IMR-90 (cell line): Measurements from ENCODE around the gene DCAF6. TPM values are rescaled to one million over a fixed set of nuclear protein-coding genes. Genes with fewer than 3 reads are reported as not detected.

Experiments
- ATAC-seq: fragments of 200-7000 bp; cut with Tn5 transposase; 2 replicates; pipeline ENCODE4 v1.9.1; 2020; ENCODE audit warnings: low read depth, mild to moderate bottlenecking, moderate library complexity
- BruUV-seq: library from RNA; stranded (reverse); fragments of 400-500 nt; replicated peaks from 2 replicates; lab custom pipeline; 2021; lab: Mats Ljungman, UMichigan
- CTCF ChIA-PET: fragments of 300-600 bp; formaldehyde crosslinking; extraction: SDS; loops from one replicate; lab custom pipeline; 2021; ENCODE audit warnings: antibody characterized with exemption; lab: Yijun Ruan, JAX
- POLR2A ChIA-PET: fragments of 300-600 bp; sonication (Branson Sonifier 250); formaldehyde crosslinking; loops from one replicate; lab custom pipeline; 2022; ENCODE audit warnings: antibody characterized with exemption; ENCODE audit not compliant: unreplicated experiment; lab: Charles Lee
- DNase-seq: peaks from one replicate; pipeline ENCODE4 v3.0.0; 2013
- H2AFZ ChIP-seq: replicated peaks from 2 replicates; pipeline ENCODE3; 2013; ENCODE audit warnings: low read length, mild to moderate bottlenecking; ENCODE audit not compliant: poor library complexity
- H2AK5ac ChIP-seq: 2 replicates; pipeline ENCODE4 v1.6.1; 2013; ENCODE audit warnings: low read depth, low read length, inconsistent platforms
- H2AK9ac ChIP-seq: replicated peaks from 2 replicates; pipeline ENCODE3; 2013; ENCODE audit warnings: mild to moderate bottlenecking, low read depth, low read length, moderate library complexity; ENCODE audit not compliant: poor library complexity
- H2BK120ac ChIP-seq: 2 replicates; pipeline ENCODE4 v1.6.1; 2013; ENCODE audit warnings: low read depth, low read length, inconsistent platforms
- H2BK15ac ChIP-seq: 3 replicates; pipeline ENCODE4 v1.6.1; 2013; ENCODE audit warnings: low read depth, low read length, inconsistent platforms
- H2BK20ac ChIP-seq: 2 replicates; pipeline ENCODE4 v1.6.1; 2013; ENCODE audit warnings: low read depth, mild to moderate bottlenecking, inconsistent platforms, low read length, moderate library complexity
- H2BK5ac ChIP-seq: 2 replicates; pipeline ENCODE4 v1.6.1; 2013; ENCODE audit warnings: mild to moderate bottlenecking, low read depth, low read length, inconsistent platforms; ENCODE audit not compliant: poor library complexity, severe bottlenecking
- H3K14ac ChIP-seq: replicated peaks from 2 replicates; pipeline ENCODE4 v1.6.1; 2013; ENCODE audit warnings: low read depth, low read length, inconsistent platforms
- H3K18ac ChIP-seq: 2 replicates; pipeline ENCODE4 v1.6.1; 2013; ENCODE audit warnings: low read depth, low read length, control low read depth
- H3K23ac ChIP-seq: 2 replicates; pipeline ENCODE4 v1.6.1; 2013; ENCODE audit warnings: low read depth, low read length, inconsistent platforms
- H3K27ac ChIP-seq: 2 replicates; pipeline ENCODE4 v1.5.1; 2013; ENCODE audit warnings: mild to moderate bottlenecking, control low read depth, low read length; ENCODE audit not compliant: insufficient read depth
- H3K27me3 ChIP-seq: 2 replicates; pipeline ENCODE4 v1.6.1; 2013; ENCODE audit warnings: low read length; ENCODE audit not compliant: control insufficient read depth, insufficient read depth
- H3K36me3 ChIP-seq: 2 replicates; pipeline ENCODE4 v1.6.1; 2013; ENCODE audit warnings: low read length, mixed read lengths; ENCODE audit not compliant: control insufficient read depth, insufficient read depth
- H3K4ac ChIP-seq: 2 replicates; pipeline ENCODE4 v1.6.1; 2013; ENCODE audit warnings: low read depth, low read length, inconsistent platforms
- H3K4me1 ChIP-seq: 2 replicates; pipeline ENCODE4 v1.6.1; 2013; ENCODE audit warnings: low read length, mixed read lengths; ENCODE audit not compliant: control insufficient read depth, insufficient read depth
- H3K4me2 ChIP-seq: 2 replicates; pipeline ENCODE4 v1.6.1; 2013; ENCODE audit warnings: low read depth, mild to moderate bottlenecking, control low read depth, low read length, moderate library complexity
- H3K4me3 ChIP-seq: 2 replicates; pipeline ENCODE4 v1.5.1; 2013; ENCODE audit warnings: low read depth, mild to moderate bottlenecking, control low read depth, low read length, moderate library complexity; ENCODE audit not compliant: insufficient read depth
- H3K56ac ChIP-seq: 2 replicates; pipeline ENCODE4 v1.6.1; 2013; ENCODE audit warnings: low read length, inconsistent platforms; ENCODE audit not compliant: insufficient read depth; ENCODE audit errors: extremely low read depth
- H3K79me1 ChIP-seq, 2 experiments: 2 replicates each; pipeline ENCODE4 v1.6.1; 2013; ENCODE audit warnings: low read length in 2 of 2, inconsistent platforms in 1 of 2, low read depth in 1 of 2
- H3K9ac ChIP-seq: 2 replicates; pipeline ENCODE4 v1.6.1; 2013; ENCODE audit warnings: low read depth, low read length, control low read depth
- H3K9me1 ChIP-seq: 2 replicates; pipeline ENCODE4 v1.6.1; 2013; ENCODE audit warnings: low read length, inconsistent platforms; ENCODE audit not compliant: insufficient read depth
- H3K9me3 ChIP-seq: 2 replicates; pipeline ENCODE4 v1.6.1; 2013; ENCODE audit warnings: low read length; ENCODE audit not compliant: control insufficient read depth, insufficient read depth
- H4K20me1 ChIP-seq: 2 replicates; pipeline ENCODE4 v1.6.1; 2013; ENCODE audit warnings: low read length, inconsistent platforms; ENCODE audit not compliant: insufficient read depth
- H4K5ac ChIP-seq: 2 replicates; pipeline ENCODE4 v1.6.1; 2013; ENCODE audit warnings: mild to moderate bottlenecking, low read depth, low read length, control low read depth
- H4K8ac ChIP-seq, 2 experiments: 2 replicates each; pipeline ENCODE4 v1.6.1; 2013; ENCODE audit warnings: low read depth in 2 of 2, low read length in 2 of 2, control low read depth in 1 of 2, inconsistent platforms in 1 of 2
- H4K91ac ChIP-seq: 2 replicates; pipeline ENCODE4 v1.6.1; 2013; ENCODE audit warnings: low read depth, low read length, inconsistent platforms; ENCODE audit not compliant: insufficient read depth
- CHD1 ChIP-seq: IDR thresholded peaks from 2 replicates; pipeline ENCODE4 v1.6.1; 2012; ENCODE audit warnings: low read depth, low read length, improper control_type of control experiment
- CTCF ChIP-seq: conservative IDR thresholded peaks from 2 replicates; pipeline ENCODE4 v1.5.1; 2012; ENCODE audit warnings: mild to moderate bottlenecking, low read depth, low read length, improper control_type of control experiment
- MAFK ChIP-seq: IDR thresholded peaks from 2 replicates; pipeline ENCODE4 v1.6.1; 2012; ENCODE audit warnings: low read depth, low read length, improper control_type of control experiment
- NFE2L2 ChIP-seq: fragments of 150-350 bp; IDR thresholded peaks from 2 replicates; pipeline ENCODE4 v1.6.1; 2016; ENCODE audit warnings: low read depth, mild to moderate bottlenecking, low read length
- RCOR1 ChIP-seq: IDR thresholded peaks from 2 replicates; pipeline ENCODE4 v1.6.1; 2012; ENCODE audit warnings: mild to moderate bottlenecking, low read length, improper control_type of control experiment; ENCODE audit not compliant: insufficient replicate concordance
- WGBS, 2 experiments: methylation state at CpG; one replicate each; pipeline versions ENCODE4 v1.1.5 to v1.1.7; 2013; ENCODE audit warnings: missing lambda C conversion rate in 2 of 2; ENCODE audit not compliant: insufficient read length in 1 of 2; ENCODE audit errors: extremely low coverage in 2 of 2; 5-methylcytosine and 5-hydroxymethylcytosine counted together
- dilution Hi-C: fragments of 300-500 bp; cut with HindIII; formaldehyde crosslinking; loops from one replicate; pipeline ENCODE4 v1.14.3; 2018; ENCODE audit warnings: low sequenced_read_pairs; ENCODE audit not compliant: unreplicated experiment
- in situ Hi-C: fragments of 300-500 bp; cut with MboI; formaldehyde crosslinking; loops from 3 replicates; pipeline ENCODE4 v1.14.3; 2019; ENCODE audit warnings: low sequenced_read_pairs, inconsistent platforms, mixed read lengths
- intact Hi-C: fragments of 100-400 bp; cut with micrococcal nuclease; formaldehyde crosslinking; loops from 2 replicates; pipeline ENCODE4 v1.10.0; 2022
- polyA plus RNA-seq, 3 experiments: library from polyadenylated mRNA; depleted of rRNA; stranded (reverse); fragments of >200 nt; gene quantifications; 2 replicates each; pipeline ENCODE4 v1.2.3, GENCODE V29; 2012; ENCODE audit warnings: low replicate concordance in 1 of 3
- total RNA-seq: library from RNA; depleted of rRNA; stranded (reverse); fragments of >200 nt; gene quantifications from 2 replicates; pipeline ENCODE4 v1.2.3, GENCODE V29; 2012

The DCAF6 gene
- total and polyA plus RNA-seq, 2 of the 4 experiments (the other 2 are of a cell fraction) = 60.4 to 88.7 TPM

GRCh38 chr1:167999877-168000276 is 63.4 kb downstream of the DCAF6 start:
- H2BK20ac ChIP-seq = no peak overlapping the region
- no CpG with 5 or more reads among the region's 3 CpGs for WGBS, 2 experiments
- H2BK120ac ChIP-seq = no peak overlapping the region
- H3K36me3 ChIP-seq = peaks cover 9% of the 10 kb centered on the region
- no peaks in the 10 kb centered on the region; the same call in 1 of the 2 replicates for H3K9me1 ChIP-seq
- H2AFZ ChIP-seq = no peak overlapping the region
- ATAC-seq (no peak), DNase-seq (no peak)
- no peaks in the 10 kb centered on the region for H4K20me1 ChIP-seq
- H2AK5ac ChIP-seq = no peak overlapping the region
- no peak overlapping the region for H3K4ac ChIP-seq
- POLR2A ChIA-PET = no interaction called here
- H2BK15ac ChIP-seq = no peak overlapping the region
- no peak overlapping the region for H4K91ac ChIP-seq
- in situ Hi-C loops = no loop called here
- no peak overlapping the region for H3K23ac ChIP-seq
- no peak overlapping the region for H3K56ac ChIP-seq
- H3K18ac ChIP-seq = no peak overlapping the region
- no peak overlapping the region for H3K27ac ChIP-seq
- H2AK9ac ChIP-seq = no peak overlapping the region
- CTCF ChIA-PET = interaction anchor here (1.3 kb wide), 1 partner anchor 10 kb away, joined by 4 read pairs; no protein-coding TSS in a partner anchor
- intact Hi-C loops = loop anchor here (10.0 kb wide), 1 partner anchor 55 kb away; no protein-coding TSS in a partner anchor
- no peak overlapping the region for H3K4me3 ChIP-seq
- dilution Hi-C loops = no loop called here
- no peak overlapping the region for H3K4me2 ChIP-seq
- no peaks in the 10 kb centered on the region for H3K4me1 ChIP-seq
- peaks cover 21 to 29% of the 10 kb centered on the region in 2 experiments for H3K79me1 ChIP-seq
- no peaks in the 10 kb centered on the region for H3K27me3 ChIP-seq
- H4K5ac ChIP-seq = no peak overlapping the region
- no peaks in the 10 kb centered on the region for H3K9me3 ChIP-seq
- no peak overlapping the region for H3K14ac ChIP-seq
- H2BK5ac ChIP-seq = no peak overlapping the region
- no TSS peak for BruUV-seq
- TF ChIP-seq NFE2L2 = no peak
- TF ChIP-seq CTCF = no peak
- no peak for TF ChIP-seq CHD1
- no peak for TF ChIP-seq MAFK
- TF ChIP-seq RCOR1 = no peak
- no peak overlapping the region for H3K9ac ChIP-seq
- no peak overlapping the region for H4K8ac ChIP-seq
